ENCODE data around the gene ZFP92. TPM values are rescaled to one million over a fixed set of nuclear protein-coding genes. Genes with fewer than 3 reads are reported as not detected.

Gene ZFP92, protein sequence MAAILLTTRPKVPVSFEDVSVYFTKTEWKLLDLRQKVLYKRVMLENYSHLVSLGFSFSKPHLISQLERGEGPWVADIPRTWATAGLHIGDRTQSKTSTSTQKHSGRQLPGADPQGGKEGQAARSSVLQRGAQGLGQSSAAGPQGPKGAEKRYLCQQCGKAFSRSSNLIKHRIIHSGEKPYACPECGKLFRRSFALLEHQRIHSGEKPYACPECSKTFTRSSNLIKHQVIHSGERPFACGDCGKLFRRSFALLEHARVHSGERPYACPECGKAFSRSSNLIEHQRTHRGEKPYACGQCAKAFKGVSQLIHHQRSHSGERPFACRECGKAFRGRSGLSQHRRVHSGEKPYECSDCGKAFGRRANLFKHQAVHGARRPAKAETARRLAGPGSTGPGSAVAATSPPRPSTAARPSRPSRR
- total RNA-seq, result 2.5 TPM in 2 replicates

DNA sequence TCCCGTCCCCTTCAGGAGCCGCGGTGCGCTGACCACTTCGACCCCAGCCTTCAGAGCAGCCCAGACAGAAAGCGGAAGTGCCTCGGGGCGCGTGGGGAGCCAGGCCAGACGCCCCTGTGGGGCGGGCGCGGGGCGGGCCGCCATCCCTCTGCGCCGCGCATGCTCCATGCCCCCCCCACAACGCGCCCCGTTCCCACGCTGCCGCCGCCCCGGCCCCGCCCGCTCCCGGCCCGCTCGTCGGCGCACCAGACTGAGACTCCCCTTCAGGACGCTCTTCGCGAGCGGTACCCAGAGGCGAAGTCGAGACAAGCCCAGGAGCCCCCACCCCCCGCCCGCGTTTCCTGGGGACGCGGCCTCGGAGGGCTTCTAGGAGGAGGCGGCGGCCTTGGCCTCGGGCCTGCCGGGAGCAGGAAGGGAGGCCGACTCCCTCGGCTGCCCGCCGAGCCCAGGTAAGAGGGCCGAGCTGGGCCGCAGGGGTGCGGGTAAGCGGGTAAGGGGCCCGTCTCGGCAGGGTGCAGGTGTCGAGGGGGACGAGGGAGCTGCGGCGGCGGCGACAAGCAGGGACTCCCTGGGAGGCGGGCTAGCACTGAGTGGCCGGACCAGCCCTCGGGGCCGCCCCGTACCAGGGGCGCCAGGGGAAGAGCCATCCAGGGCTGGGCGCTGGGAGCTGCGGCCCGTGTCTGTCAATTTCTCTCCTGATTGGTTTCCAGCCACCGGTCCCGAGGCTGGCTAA, at the start of gene ZFP92:
Gene ZFP92 (plus strand): TSS at position 218 of the 733 bp plus-strand sequence. CDS start 6,851 bp downstream, outside the sequence.
- intact Hi-C loops (cut with micrococcal nuclease), result loop anchor here (1.0 kb wide), 2 partner anchors 59 to 77 kb away; partner anchors contain the start of genes HAUS7 and ZNF275

DNA sequence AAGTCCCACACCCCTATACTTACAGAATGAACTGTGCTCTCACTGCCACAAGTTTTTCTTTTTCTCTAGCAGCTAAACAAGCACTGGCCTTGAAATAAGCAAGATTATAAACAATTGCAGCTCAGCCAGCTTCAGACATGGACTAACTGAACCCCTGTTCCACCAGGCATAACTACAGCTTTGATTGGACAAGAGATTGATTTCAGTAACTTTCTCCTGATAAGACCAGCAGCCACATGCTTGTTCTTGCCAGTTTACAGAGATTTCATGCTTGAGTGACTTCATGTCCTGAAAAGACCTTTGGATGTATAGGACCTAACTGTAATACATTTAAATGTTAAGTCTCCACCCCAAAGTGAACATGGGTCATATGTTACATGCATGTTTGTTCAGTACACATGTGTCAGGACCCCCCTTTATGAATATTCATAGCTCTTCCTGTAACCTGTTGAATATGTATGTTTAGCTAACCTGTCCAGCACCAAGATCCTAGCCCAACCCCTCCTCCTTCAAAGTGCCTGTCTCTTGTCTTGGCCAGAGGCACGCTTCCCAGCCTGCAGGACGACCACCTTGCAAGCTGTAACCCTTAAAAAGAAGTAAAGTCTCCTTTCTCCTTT, 49.4 kb upstream of the ZFP92 start:
- intact Hi-C loops (cut with micrococcal nuclease), result no loop called here

DNA sequence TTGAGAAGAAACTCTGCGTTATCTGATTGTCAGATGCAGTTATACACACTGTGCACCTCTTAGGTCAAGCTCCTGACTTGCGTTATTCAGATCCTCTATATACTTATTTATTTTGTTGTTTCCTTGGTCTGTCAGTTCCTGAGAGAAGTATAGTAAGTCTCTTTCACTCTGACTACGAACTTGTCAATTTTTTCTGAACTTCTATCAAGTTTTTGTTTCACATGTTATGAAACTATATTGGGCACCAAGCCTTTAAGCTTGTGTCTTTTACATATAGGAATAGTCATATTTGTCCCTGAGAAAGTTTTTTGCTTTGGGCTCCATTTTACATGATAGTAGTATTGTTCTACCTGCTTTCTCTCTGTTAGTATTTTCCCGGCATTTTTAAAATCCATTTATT, 45.6 kb upstream of the ZFP92 start:
- intact Hi-C loops (cut with micrococcal nuclease), result no loop called here

DNA sequence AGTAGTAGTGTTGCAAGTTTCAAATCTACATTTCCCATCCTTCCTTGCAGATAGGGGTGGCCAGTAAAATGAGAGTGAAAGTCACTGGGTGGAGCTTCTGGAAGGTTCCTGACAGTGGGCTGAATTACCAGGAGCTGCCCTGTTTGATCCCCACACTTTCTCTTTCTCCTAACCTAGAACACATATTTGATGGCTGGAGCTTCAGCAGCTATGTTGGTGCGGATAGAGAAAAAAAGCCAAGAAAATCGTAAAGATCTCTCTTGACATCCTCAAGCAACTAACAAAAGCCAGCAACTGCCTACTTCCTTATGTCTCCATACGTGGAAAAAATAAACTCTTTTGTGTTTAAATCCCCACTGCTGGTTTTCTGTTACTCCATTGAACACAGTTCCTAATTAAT, 45.2 kb upstream of the ZFP92 start:
- intact Hi-C loops (cut with micrococcal nuclease), result no loop called here

DNA sequence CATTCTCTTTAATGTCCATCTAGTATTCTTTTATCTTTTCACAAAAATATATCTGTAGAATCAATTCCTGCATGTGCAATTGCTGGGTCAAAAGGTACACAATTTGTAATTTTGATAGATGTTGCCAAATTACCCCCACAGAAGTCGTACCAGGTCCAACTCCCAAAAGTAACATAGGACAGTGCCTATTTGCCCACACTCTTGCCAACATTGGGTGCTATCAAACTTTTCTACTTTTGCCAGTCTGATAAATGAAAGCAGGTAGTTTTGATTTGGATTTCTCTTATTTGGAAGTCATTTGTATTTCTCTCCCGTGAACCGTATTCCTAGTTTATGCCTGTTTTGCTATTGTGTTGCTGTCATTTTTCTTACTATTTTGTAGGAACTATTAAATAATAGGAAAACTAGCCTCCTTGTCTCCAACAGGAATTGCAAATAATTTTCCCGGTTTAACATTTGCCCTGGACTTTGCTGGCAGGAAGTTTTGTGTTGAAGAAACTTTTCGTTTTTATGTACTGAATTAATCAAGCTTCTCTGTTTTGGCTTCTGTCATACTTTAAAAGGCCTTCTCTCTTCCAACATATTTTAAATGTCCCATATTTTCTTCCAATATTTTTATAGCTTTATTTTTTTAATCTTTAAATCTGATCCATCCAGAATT, 44.3 kb upstream of the ZFP92 start:
- intact Hi-C loops (cut with micrococcal nuclease), result no loop called here

DNA sequence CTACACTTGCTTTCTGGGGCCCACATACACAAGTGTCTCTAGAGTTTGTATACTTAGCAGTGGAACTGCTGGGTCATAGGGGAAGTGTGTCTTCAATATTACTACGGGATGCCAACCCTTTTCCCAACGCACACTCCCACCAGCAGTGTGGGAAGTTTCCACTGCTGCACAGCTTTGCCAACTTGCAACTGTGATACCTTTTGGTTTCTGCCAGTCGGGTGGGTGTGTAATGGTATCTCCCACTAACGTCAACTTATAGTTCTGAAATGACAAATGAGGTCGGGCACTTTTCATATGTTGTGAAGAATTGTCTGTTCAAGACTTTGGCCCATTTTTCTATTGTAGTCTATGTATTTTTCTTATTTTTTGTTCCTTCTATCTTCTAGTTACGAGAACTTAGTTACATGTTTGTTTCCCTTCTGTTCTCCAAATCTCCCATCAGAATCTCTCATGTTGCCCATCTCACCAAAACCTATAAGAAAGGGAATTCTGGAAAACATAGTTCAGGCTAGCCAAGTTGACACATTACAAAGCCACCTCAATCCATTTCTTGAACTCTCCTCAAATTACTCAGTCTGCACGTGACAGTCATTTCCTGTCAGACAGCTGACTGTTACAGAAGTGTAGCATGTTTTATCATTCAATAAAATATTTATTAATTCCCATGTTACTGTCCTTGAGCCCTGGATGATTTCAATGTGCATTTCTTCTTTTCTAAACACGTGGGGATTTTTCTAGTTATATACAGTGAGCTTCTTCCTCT, 40.8 kb upstream of the ZFP92 start:
- intact Hi-C loops (cut with micrococcal nuclease), result loop anchor here (10.0 kb wide), 1 partner anchor 336 kb away; no protein-coding TSS in a partner anchor

DNA sequence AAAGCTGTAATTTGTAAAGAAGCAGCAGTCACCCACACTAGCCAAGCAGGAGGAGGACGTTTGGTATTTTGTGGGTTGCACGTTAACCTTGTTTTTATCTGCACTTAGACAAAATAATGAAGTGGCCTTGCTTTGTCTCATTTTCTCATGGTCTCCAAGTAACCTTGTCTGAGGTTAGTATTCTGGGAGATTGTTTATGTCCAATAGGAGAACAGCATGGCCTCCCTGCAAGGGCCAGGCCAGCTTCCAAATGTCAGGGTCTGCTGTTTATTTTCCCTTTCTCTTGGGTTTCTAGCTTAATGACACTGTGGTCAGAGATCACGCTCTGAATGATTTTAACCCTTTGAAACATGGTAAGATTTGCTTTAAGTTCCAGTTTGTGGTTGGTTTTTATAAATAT, 40.0 kb upstream of the ZFP92 start:
- intact Hi-C loops (cut with micrococcal nuclease), result loop anchor here (10.0 kb wide), 1 partner anchor 336 kb away; no protein-coding TSS in a partner anchor

DNA sequence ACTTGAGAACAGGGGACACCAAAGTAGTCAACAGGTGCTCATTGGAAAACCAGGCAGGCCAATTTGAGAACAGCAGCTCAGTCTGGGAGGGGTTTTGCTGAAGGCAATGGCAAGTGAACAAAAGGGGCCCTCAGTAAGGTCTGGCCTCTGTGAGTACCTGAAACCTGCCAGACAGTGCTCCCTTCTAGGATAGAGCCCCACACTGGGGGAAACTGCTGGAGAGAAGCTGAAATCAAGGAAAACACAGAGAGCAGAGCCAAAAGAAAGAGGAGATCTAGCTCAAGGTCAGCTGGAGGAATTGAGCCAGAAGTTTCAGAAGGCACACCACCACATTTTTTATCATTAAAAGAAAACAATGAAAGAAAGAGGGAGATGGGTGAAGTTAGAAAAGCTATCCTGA, 38.3 kb upstream of the ZFP92 start:
- intact Hi-C loops (cut with micrococcal nuclease), result loop anchor here (10.0 kb wide), 1 partner anchor 338 kb away; no protein-coding TSS in a partner anchor

DNA sequence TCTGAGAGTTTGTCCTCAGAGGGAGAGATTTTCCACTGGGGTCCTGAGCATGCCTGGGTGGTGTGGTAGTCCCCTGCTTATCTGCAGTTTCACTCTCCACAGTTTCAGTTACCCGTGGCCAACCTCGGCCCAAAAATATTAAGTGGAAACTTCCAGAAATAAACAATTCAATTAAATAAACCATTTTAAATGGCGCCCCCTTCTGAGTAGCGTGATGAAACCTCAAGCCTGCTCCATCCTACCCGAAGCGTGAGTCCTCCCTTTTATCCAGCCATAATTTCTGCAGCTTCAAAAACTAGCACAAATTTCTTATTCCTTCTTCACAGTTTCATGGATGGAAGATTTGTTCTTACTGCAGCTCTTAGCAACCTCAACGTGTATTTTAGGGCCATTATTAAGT, 36.8 kb upstream of the ZFP92 start:
- intact Hi-C loops (cut with micrococcal nuclease), result loop anchor here (10.0 kb wide), 1 partner anchor 340 kb away; no protein-coding TSS in a partner anchor

DNA sequence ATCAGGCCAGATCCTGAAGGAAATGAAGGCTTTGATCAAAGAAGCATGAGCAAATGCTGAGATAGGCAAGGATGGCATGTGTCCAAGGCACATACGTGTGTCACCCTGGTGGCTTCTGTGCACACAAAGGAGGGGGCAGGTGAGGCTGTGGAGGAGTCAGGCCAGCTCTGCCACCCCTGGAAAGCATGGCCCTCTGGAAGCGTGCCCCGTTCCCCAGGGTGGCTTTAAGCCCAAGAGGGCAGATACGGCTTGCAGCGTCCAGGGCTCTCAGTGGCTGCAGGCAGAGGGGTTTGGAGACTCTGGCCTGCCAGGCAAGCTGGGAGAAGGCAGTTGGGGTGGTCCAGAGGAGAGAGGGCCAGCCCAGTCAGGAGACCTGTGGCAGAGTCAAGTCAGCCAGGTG, 35.7 kb upstream of the ZFP92 start:
- intact Hi-C loops (cut with micrococcal nuclease), result loop anchor here (10.0 kb wide), 1 partner anchor 341 kb away; no protein-coding TSS in a partner anchor

DNA sequence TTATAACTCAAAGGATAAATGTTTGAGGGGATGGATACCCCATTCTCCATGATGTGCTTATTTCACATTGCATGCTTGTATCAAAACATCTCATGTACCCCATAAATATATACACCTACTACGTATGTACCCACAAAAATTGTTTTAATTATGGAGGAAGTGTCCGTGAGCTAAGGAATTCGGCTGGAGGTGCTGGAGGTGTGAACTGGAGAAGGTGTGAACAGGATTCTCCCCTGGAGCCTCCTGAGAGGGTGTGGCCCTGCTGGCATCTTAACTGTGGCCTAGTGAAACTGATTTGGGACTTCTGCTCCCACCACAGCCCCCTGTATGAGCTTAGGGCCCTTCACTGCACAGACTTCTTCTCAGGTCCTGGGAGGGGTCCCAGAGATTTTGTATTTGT, 33.5 kb upstream of the ZFP92 start:
- intact Hi-C loops (cut with micrococcal nuclease), result loop anchor here (10.0 kb wide), 1 partner anchor 343 kb away; no protein-coding TSS in a partner anchor

DNA sequence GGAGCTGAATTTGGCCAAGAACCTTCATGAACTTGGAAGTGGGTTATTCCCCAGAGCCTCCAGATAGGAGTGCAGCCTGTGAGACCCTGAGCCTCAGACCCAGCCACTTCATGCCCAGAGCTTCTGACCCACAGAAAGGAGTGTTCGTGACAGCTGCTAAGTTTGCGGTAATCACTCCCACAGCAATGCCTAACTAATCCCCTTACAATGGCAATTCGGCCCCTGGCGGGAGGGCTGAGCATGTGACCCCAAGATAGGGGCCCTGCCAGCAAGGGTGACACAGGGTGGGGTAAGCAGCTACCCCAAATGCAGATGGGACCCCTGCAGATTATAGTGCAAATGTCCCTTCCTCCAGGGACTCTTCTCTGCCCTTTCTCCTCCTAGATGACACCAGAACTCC, 32.7 kb upstream of the ZFP92 start:
- intact Hi-C loops (cut with micrococcal nuclease), result loop anchor here (10.0 kb wide), 1 partner anchor 344 kb away; no protein-coding TSS in a partner anchor

DNA sequence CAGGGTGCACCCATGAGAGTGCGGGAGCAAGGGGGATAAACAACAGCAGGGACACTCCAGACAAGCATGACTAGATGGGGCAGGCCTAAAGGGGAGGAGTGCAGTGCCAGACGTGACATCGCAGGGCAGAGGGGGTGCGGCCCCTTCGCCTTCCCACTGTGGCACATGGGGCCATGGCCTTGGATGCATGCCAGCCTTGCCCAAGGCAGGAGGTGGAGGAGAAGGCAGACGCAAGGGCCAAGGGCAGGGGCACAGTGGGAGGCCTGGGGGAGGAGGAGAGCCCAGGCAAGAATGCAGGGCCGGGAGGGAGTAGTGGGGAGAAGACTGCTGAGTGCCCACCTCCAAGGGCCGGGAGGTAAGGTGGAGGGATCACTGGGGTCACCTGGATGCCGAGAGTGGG, 31.8 kb upstream of the ZFP92 start:
- intact Hi-C loops (cut with micrococcal nuclease), result loop anchor here (10.0 kb wide), 1 partner anchor 345 kb away; no protein-coding TSS in a partner anchor

DNA sequence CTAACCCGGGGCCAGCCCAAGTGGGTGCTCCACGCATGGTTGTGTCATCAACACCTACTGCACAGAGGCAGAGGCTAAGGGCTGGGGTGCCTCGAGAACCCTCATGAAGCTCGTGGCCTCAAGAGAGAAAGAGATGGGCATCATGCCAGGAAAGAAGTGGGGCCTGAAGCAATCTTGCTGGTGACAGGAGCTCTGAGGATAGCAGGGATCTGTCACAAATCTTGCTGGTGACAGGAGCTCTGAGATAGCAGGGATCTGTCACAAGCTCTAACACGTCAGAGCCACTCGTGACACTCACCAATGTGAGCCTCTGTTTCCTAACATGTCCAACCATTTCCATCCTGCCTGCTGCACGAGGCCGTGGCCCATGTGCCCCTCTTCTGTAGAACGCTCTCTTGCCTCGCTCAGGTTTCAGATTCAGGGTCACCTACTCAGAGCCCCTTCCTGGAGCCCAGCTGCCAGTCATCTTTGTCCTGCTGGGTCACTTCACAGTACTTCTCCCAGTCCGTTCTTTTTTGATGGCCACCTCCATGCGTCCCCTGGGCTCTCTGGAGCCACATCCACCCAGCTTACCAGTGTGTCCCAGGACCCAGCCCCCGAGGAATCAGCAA, 31.2 kb upstream of the ZFP92 start:
- intact Hi-C loops (cut with micrococcal nuclease), result loop anchor here (2.0 to 10.0 kb wide), 2 partner anchors 47 to 345 kb away; no protein-coding TSS in a partner anchor

DNA sequence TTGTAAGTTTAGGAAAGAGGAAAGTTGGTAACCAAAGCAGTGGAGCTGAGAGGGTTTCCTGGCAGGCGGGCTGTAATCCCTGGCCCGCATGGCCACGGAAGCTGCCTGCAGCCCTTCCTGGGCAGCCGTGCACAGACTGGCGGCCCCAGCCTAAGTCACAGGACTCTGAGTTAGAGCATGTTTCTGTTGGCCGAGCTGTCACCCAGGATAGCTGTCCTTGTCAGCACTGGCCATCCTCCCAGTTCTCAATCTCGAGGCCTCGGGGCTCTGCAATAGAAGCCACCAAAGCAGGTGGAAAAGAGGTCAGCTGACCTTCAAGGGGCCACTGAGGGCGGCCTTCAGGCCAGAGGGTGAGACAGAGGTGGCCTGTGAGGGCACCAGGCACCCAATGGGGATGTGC, 30.6 kb upstream of the ZFP92 start:
- intact Hi-C loops (cut with micrococcal nuclease), result loop anchor here (2.0 kb wide), 1 partner anchor 48 kb away; no protein-coding TSS in a partner anchor

DNA sequence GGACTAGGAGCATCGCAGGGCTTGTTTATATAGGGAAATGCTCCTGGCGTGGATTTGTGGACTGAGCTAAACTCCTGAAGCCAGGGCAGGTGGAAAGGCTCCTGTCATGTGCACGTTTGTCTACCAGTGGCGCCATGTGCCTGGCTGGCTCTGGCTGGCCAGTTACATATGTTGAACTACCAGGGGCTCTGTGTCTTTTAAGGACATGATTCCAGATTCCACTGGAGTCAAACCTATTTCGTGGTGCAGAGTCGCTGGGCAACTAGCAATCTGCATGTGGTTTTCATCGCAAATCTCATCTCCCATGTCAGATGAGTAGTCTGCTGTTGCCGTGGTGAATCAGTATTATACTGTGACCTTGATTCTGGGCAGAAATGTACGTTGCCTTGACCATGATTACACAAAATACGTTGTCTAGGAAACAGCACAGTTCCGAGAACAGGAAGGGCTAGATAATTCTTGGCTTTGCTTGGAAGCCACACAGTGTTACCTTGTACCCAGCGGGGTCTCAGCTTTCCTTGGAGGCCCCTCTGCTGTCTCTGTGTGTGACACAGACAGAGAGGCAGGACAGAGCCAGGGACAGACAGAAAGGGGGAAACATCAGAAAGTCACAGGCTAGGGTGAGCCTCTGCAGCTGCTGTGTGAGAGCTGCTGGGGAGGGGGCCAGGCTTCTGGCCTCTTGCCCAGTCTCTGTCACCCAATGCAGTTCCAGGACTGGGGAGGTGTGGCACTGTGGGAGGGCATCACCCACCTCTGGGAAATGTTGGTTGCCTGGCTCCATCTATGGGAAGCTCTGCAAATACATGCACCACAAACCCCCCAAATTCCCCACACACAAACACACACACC, 29.4 kb upstream of the ZFP92 start:
- intact Hi-C loops (cut with micrococcal nuclease), result loop anchor here (2.0 kb wide), 1 partner anchor 49 kb away; no protein-coding TSS in a partner anchor

DNA sequence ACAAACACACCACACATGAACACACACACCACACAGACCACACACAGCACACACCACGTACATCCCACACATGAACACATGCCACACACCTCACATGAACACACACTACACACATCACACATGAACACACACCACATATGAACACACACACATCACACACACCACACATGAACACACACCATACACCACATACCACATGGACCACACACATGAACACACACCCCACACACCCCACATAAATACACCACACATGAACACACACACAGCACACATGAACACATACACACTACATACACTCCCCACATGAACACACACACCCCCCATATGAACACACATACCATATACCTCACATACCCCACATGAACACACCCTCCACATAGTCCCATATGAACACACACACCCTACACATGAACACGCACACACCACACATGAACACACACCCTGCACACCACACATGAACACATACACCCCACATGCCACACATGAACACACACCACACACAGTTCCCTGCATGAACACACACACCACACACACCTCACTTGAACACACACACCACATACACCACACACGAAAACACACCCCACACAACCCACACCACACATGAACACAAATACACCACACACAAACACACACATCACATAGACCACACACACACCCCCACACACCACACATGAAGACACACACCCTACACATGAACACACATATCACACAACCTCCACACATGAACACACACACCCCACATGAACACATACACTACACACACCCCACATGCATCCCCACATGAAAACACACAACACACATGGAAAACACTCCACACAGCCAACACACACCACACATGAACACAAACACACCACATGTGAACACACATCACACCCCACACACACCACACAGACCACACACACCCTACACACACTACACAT, 28.4 kb upstream of the ZFP92 start:
- intact Hi-C loops (cut with micrococcal nuclease), result no loop called here

DNA sequence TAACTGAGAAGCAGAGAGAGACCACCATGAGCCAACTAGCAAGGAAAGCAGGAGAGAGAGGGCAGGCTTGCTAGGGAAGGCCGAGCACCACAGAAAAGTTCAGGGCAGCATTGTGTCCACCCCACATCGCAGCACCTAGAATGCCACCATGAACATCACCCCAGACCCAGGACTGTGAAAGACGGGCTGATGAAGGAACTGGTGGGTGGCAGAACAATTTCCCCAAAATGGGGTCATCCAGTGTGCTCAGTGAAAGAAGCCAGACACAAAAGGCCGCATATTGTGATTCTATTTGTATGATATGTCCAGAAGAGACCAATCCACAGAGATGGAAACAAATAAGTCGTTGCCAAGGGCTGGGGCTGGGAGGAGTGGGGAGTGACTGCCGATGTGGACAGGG, 26.9 kb upstream of the ZFP92 start:
- intact Hi-C loops (cut with micrococcal nuclease), result no loop called here

All from T-helper 1 cell treated with Interleukin-12 subunit alpha and Interleukin-12 subunit beta and Interleukin-4 antibody, amounts not matched to agents 30 ng/mL and 1 ng/mL, for 36 hours (primary cell).